MM.1S (cell line): ENCODE data around the gene MARCKS.

Experiments used
- EZH2 ChIP-seq: fragments of 300-600 bp; sonication (generic); optimal IDR thresholded peaks from 2 replicates; pipeline ENCODE3; 2017; ENCODE audit warnings: low read depth, mild to moderate bottlenecking, antibody characterized with exemption, low read length, mixed read lengths
- TF ChIP-seq, protein P1 (sequence below): fragments of 300-600 bp; sonication (generic); IDR thresholded peaks from 2 replicates; pipeline ENCODE4 v1.5.1; 2016; ENCODE audit warnings: antibody characterized with exemption, low read length, mixed read lengths

- TF ChIP-seq, protein P1, sequence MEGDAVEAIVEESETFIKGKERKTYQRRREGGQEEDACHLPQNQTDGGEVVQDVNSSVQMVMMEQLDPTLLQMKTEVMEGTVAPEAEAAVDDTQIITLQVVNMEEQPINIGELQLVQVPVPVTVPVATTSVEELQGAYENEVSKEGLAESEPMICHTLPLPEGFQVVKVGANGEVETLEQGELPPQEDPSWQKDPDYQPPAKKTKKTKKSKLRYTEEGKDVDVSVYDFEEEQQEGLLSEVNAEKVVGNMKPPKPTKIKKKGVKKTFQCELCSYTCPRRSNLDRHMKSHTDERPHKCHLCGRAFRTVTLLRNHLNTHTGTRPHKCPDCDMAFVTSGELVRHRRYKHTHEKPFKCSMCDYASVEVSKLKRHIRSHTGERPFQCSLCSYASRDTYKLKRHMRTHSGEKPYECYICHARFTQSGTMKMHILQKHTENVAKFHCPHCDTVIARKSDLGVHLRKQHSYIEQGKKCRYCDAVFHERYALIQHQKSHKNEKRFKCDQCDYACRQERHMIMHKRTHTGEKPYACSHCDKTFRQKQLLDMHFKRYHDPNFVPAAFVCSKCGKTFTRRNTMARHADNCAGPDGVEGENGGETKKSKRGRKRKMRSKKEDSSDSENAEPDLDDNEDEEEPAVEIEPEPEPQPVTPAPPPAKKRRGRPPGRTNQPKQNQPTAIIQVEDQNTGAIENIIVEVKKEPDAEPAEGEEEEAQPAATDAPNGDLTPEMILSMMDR = no peak
- no peak for TF ChIP-seq EZH2
Measured at GRCh38 chr6:113882336-113883022, 25.3 kb downstream of the MARCKS start.
